Liver (tissue), 9 donors: ENCODE measurements around the gene MAPK1IP1L. TPM values are rescaled to one million over a fixed set of nuclear protein-coding genes. Genes with fewer than 3 reads are reported as not detected.

Experiments used
- DNase-seq: peaks from one replicate; pipeline ENCODE4 v3.0.0-alpha.2; 2017; ENCODE audit warnings: low spot score
- H3K27ac ChIP-seq, 2 donors: one replicate each; pipeline ENCODE4 v1.7.0; 2013; ENCODE audit warnings: inconsistent platforms in 2 of 2, low read length in 2 of 2, control low read depth in 1 of 2, low read depth in 1 of 2, mild to moderate bottlenecking in 1 of 2
- H3K27me3 ChIP-seq, 4 donors: one replicate each; pipeline versions ENCODE4 v1.6.1 to v1.7.0; 2013; ENCODE audit warnings: low read length in 3 of 4, inconsistent platforms in 1 of 4, mild to moderate bottlenecking in 1 of 4, moderate library complexity in 1 of 4; ENCODE audit not compliant: control insufficient read depth in 4 of 4, insufficient read depth in 4 of 4
- H3K36me3 ChIP-seq, 4 donors: one replicate each; pipeline versions ENCODE4 v1.6.1 to v1.7.0; 2013; ENCODE audit warnings: low read length in 3 of 4, mild to moderate bottlenecking in 3 of 4, low read depth in 1 of 4, moderate library complexity in 1 of 4; ENCODE audit not compliant: control insufficient read depth in 4 of 4, insufficient read depth in 3 of 4
- H3K4me1 ChIP-seq, 4 donors: one replicate each; pipeline versions ENCODE4 v1.6.1 to v1.7.0; 2013; ENCODE audit warnings: low read length in 3 of 4, mild to moderate bottlenecking in 3 of 4, moderate library complexity in 1 of 4; ENCODE audit not compliant: control insufficient read depth in 4 of 4, insufficient read depth in 4 of 4
- H3K4me3 ChIP-seq, 3 donors: one replicate each; pipeline versions ENCODE4 v1.6.1 to v1.7.0; 2013; ENCODE audit warnings: low read length in 3 of 3, control low read depth in 1 of 3, low read depth in 1 of 3, mild to moderate bottlenecking in 1 of 3
- H3K9ac ChIP-seq, 2 donors: one replicate each; pipeline ENCODE4 v1.7.0; 2013; ENCODE audit warnings: low read length in 2 of 2, mild to moderate bottlenecking in 2 of 2, moderate library complexity in 2 of 2, control low read depth in 1 of 2, low read depth in 1 of 2
- H3K9me3 ChIP-seq, 4 donors: one replicate each; pipeline versions ENCODE4 v1.6.1 to v1.7.0; 2013; ENCODE audit warnings: low read length in 3 of 4; ENCODE audit not compliant: control insufficient read depth in 4 of 4
- EGR1 ChIP-seq, 2 donors: IDR thresholded peaks; 2 replicates each; pipeline ENCODE4 v1.6.1; 2016 to 2018; ENCODE audit warnings: antibody characterized with exemption in 2 of 2, low read depth in 2 of 2
- FOXA1 ChIP-seq: IDR thresholded peaks from 2 replicates; pipeline ENCODE4 v1.6.1; 2016; ENCODE audit warnings: antibody characterized with exemption
- FOXA2 ChIP-seq: IDR thresholded peaks from 2 replicates; pipeline ENCODE4 v1.6.1; 2016; ENCODE audit warnings: antibody characterized with exemption
- GABPA ChIP-seq, 2 donors: IDR thresholded peaks in 1 of 2; conservative IDR thresholded peaks in 1 of 2; 2 replicates each; pipeline ENCODE4 v1.6.1; 2016; ENCODE audit warnings: antibody characterized with exemption in 2 of 2, mild to moderate bottlenecking in 1 of 2, moderate library complexity in 1 of 2
- HNF4G ChIP-seq: IDR thresholded peaks from 2 replicates; pipeline ENCODE4 v1.6.1; 2016; ENCODE audit warnings: antibody characterized with exemption
- JUND ChIP-seq, 2 donors: IDR thresholded peaks; 2 replicates each; pipeline ENCODE4 v1.6.1; 2016; ENCODE audit warnings: antibody characterized with exemption in 2 of 2
- NR2F2 ChIP-seq: IDR thresholded peaks from 2 replicates; pipeline ENCODE4 v1.6.1; 2016; ENCODE audit warnings: antibody characterized with exemption
- RAD21 ChIP-seq, 2 donors: IDR thresholded peaks; 2 replicates each; pipeline ENCODE4 v1.6.1; 2016; ENCODE audit warnings: antibody characterized with exemption in 2 of 2, mild to moderate bottlenecking in 2 of 2
- RXRA ChIP-seq, 2 donors: IDR thresholded peaks; 2 replicates each; pipeline ENCODE4 v1.6.1; 2017 to 2018; ENCODE audit warnings: antibody characterized with exemption in 2 of 2, mild to moderate bottlenecking in 1 of 2
- SP1 ChIP-seq: IDR thresholded peaks from 2 replicates; pipeline ENCODE4 v1.6.1; 2018; ENCODE audit warnings: antibody characterized with exemption, mild to moderate bottlenecking
- TAF1 ChIP-seq: conservative IDR thresholded peaks from 2 replicates; pipeline ENCODE4 v1.6.1; 2016; ENCODE audit warnings: antibody characterized with exemption, mild to moderate bottlenecking
- YY1 ChIP-seq: IDR thresholded peaks from 2 replicates; pipeline ENCODE4 v1.6.1; 2016; ENCODE audit warnings: antibody characterized with exemption, mild to moderate bottlenecking
- WGBS: extraction: QIAGEN DNeasy Blood & Tissue Kit; methylation state at CpG from one replicate; pipeline ENCODE4 v1.1.7; 2013; 5-methylcytosine and 5-hydroxymethylcytosine counted together
- polyA plus RNA-seq, 2 donors: library from polyadenylated mRNA; stranded (reverse) in 1 of 2; unstranded in 1 of 2; fragments of 200-250 nt in 1 of 2; fragments of >200 nt in 1 of 2; fragmentation: Nextera tagmentation in 1 of 2; extraction: Ambion mirVana in 1 of 2; gene quantifications; one replicate each; pipeline versions ENCODE4 v1.2.1 to v1.2.3, GENCODE V29; 2013 to 2015
- total RNA-seq, 2 donors: library from RNA; depleted of rRNA; stranded (reverse); fragments of >200 nt; gene quantifications; one replicate each; pipeline ENCODE4 v1.2.3, GENCODE V29; 2014
- TF ChIP-seq, protein P1 (sequence below): IDR thresholded peaks from 2 replicates; pipeline ENCODE4 v1.6.1; 2016; ENCODE audit warnings: antibody characterized with exemption, mild to moderate bottlenecking
- TF ChIP-seq, protein P2 (sequence below): fragments of 150-350 bp; IDR thresholded peaks from 2 replicates; pipeline ENCODE4 v1.5.1; 2017; ENCODE audit warnings: improper control_type of control experiment, low read depth, low read length; ENCODE audit not compliant: missing input control
- TF ChIP-seq, protein P3 (sequence below): IDR thresholded peaks from 2 replicates; pipeline ENCODE4 v1.6.1; 2016; ENCODE audit warnings: antibody characterized with exemption
- TF ChIP-seq, protein P4 (sequence below): IDR thresholded peaks from 2 replicates; pipeline ENCODE4 v1.6.1; 2016; ENCODE audit warnings: antibody characterized with exemption
- TF ChIP-seq, protein P5 (sequence below): IDR thresholded peaks from 2 replicates; pipeline ENCODE4 v1.6.1; 2016; ENCODE audit warnings: antibody characterized with exemption
- donor health status: healthy.
- donor health status: healthy.
- donor health status: healthy.
- donor health status: healthy.
- donor health status: healthy.

The MAPK1IP1L gene
- total and polyA plus RNA-seq, 4 donors, result 11.8 to 25.2 (median 17.7) TPM

DNA sequence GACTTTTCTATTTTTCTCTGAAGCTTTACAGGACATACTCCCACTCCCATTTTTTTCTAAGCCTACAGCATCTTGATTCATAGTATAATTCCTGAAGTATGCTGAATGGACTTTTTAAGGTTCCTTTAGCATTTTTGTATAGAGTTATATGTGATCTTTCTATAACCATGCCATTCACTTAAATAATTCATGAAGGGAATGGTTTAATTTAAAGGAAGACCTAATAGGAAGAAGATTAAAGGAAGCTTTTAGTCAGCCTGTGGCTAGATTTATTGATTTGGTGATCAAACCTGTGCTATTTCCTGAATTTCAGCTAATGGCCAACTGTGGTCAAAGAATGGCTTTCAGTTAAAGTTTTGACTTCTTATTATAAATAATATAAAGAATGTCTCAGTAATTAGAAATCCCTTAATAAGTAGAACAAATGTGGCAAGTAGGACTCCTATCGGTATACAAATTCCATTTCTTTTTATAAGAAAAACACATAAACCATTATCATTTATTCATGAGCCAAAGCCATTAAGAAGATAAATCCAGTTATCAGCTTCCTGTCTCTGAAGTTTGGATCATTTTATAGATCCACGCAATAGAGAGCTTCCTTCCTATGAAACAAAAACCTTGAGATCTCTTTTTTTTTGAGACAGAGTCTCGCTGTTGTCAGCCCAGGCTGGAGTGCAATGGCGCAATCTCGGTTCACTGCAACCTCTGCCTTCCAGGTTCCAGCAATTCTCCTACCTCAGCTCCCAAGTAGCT, 4.0 kb upstream of the MAPK1IP1L start:
- WGBS, result 88% methylated on average over 5 of the region's 5 CpGs
- Histone ChIP-seq H3K36me3 (peaks cover 0 to 5% (median 0%) of the 10 kb centered on the region in 4 donors), H3K9ac (no peak overlapping the region), H3K27me3 (no peaks in the 10 kb centered on the region), H3K27ac (no peak overlapping the region), H3K9me3 (no peaks in the 10 kb centered on the region), H3K4me1 (peaks cover under 1 to 6% (median 3%) of the 10 kb centered on the region in 4 donors), H3K4me3 (no peak overlapping the region)
- TF ChIP-seq GABPA (IDR thresholded peaks at IDR 0.05 in 1 of 2, conservative IDR thresholded peaks at IDR 0.05 in 1 of 2) (no peak), JUND (IDR thresholded peaks at IDR 0.05) (no peak), YY1 (no peak), EGR1 (IDR thresholded peaks at IDR 0.05; ENCODE audit: low read depth in 2 of 2) (no peak), NR2F2 (no peak), RAD21 (IDR thresholded peaks at IDR 0.05) (no peak), FOXA1 (no peak), TAF1 (no peak), HNF4G (no peak), SP1 (no peak), FOXA2 (no peak), RXRA (IDR thresholded peaks at IDR 0.05) (no peak)
- TF ChIP-seq, protein P1, sequence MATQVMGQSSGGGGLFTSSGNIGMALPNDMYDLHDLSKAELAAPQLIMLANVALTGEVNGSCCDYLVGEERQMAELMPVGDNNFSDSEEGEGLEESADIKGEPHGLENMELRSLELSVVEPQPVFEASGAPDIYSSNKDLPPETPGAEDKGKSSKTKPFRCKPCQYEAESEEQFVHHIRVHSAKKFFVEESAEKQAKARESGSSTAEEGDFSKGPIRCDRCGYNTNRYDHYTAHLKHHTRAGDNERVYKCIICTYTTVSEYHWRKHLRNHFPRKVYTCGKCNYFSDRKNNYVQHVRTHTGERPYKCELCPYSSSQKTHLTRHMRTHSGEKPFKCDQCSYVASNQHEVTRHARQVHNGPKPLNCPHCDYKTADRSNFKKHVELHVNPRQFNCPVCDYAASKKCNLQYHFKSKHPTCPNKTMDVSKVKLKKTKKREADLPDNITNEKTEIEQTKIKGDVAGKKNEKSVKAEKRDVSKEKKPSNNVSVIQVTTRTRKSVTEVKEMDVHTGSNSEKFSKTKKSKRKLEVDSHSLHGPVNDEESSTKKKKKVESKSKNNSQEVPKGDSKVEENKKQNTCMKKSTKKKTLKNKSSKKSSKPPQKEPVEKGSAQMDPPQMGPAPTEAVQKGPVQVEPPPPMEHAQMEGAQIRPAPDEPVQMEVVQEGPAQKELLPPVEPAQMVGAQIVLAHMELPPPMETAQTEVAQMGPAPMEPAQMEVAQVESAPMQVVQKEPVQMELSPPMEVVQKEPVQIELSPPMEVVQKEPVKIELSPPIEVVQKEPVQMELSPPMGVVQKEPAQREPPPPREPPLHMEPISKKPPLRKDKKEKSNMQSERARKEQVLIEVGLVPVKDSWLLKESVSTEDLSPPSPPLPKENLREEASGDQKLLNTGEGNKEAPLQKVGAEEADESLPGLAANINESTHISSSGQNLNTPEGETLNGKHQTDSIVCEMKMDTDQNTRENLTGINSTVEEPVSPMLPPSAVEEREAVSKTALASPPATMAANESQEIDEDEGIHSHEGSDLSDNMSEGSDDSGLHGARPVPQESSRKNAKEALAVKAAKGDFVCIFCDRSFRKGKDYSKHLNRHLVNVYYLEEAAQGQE, result no peak
- TF ChIP-seq, protein P2, sequence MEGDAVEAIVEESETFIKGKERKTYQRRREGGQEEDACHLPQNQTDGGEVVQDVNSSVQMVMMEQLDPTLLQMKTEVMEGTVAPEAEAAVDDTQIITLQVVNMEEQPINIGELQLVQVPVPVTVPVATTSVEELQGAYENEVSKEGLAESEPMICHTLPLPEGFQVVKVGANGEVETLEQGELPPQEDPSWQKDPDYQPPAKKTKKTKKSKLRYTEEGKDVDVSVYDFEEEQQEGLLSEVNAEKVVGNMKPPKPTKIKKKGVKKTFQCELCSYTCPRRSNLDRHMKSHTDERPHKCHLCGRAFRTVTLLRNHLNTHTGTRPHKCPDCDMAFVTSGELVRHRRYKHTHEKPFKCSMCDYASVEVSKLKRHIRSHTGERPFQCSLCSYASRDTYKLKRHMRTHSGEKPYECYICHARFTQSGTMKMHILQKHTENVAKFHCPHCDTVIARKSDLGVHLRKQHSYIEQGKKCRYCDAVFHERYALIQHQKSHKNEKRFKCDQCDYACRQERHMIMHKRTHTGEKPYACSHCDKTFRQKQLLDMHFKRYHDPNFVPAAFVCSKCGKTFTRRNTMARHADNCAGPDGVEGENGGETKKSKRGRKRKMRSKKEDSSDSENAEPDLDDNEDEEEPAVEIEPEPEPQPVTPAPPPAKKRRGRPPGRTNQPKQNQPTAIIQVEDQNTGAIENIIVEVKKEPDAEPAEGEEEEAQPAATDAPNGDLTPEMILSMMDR, result no peak
- TF ChIP-seq, protein P3, sequence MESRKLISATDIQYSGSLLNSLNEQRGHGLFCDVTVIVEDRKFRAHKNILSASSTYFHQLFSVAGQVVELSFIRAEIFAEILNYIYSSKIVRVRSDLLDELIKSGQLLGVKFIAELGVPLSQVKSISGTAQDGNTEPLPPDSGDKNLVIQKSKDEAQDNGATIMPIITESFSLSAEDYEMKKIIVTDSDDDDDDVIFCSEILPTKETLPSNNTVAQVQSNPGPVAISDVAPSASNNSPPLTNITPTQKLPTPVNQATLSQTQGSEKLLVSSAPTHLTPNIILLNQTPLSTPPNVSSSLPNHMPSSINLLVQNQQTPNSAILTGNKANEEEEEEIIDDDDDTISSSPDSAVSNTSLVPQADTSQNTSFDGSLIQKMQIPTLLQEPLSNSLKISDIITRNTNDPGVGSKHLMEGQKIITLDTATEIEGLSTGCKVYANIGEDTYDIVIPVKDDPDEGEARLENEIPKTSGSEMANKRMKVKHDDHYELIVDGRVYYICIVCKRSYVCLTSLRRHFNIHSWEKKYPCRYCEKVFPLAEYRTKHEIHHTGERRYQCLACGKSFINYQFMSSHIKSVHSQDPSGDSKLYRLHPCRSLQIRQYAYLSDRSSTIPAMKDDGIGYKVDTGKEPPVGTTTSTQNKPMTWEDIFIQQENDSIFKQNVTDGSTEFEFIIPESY, result no peak
- TF ChIP-seq, protein P4, sequence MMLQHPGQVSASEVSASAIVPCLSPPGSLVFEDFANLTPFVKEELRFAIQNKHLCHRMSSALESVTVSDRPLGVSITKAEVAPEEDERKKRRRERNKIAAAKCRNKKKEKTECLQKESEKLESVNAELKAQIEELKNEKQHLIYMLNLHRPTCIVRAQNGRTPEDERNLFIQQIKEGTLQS, result no peak
- TF ChIP-seq, protein P5, sequence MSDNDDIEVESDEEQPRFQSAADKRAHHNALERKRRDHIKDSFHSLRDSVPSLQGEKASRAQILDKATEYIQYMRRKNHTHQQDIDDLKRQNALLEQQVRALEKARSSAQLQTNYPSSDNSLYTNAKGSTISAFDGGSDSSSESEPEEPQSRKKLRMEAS, result no peak
- no peak for DNase-seq
